Activated CD8-positive, alpha-beta T cell treated with anti-CD3 and anti-CD28 coated beads for 36 hours (primary cell): Measurements from ENCODE around the gene CAPSL. TPM values are rescaled to one million over a fixed set of nuclear protein-coding genes. Genes with fewer than 3 reads are reported as not detected.
"Not testable (repeated sequence)": the region's sequence is repeated elsewhere in the genome, so short reads cannot be mapped to it uniquely, and the experiment has no call there.

Experiments used
- ATAC-seq: fragments of 200-7000 bp; cut with Tn5 transposase; one replicate; pipeline ENCODE4 v1.10.0; 2021; ENCODE audit warnings: mild to moderate bottlenecking, moderate library complexity
- CTCF ChIA-PET: fragments of 350-600 bp; sonication (Branson Sonifier 250); formaldehyde crosslinking; loops from one replicate; lab custom pipeline; 2021; ENCODE audit warnings: antibody characterized with exemption; lab: Charles Lee
- POLR2A ChIA-PET: fragments of 350-600 bp; sonication (Branson Sonifier 250); formaldehyde crosslinking; loops from one replicate; lab custom pipeline; 2021; ENCODE audit warnings: antibody characterized with exemption; lab: Charles Lee
- DNase-seq: peaks from one replicate; pipeline ENCODE4 v3.0.0-alpha.2; 2020
- H3K27ac Mint-ChIP-seq: one replicate; pipeline ENCODE4 v1.8.0; 2021; ENCODE audit warnings: mild to moderate bottlenecking, mixed read lengths
- H3K27me3 Mint-ChIP-seq: one replicate; pipeline ENCODE4 v1.8.0; 2021; ENCODE audit warnings: mixed read lengths
- H3K36me3 Mint-ChIP-seq: one replicate; pipeline ENCODE4 v1.8.0; 2021; ENCODE audit warnings: low read depth, mixed read lengths
- H3K4me1 Mint-ChIP-seq: one replicate; pipeline ENCODE4 v1.8.0; 2021; ENCODE audit warnings: low read depth, mixed read lengths
- H3K4me3 Mint-ChIP-seq: one replicate; pipeline ENCODE4 v1.8.0; 2021; ENCODE audit warnings: mild to moderate bottlenecking, moderate library complexity, mixed read lengths
- H3K9me3 Mint-ChIP-seq: one replicate; pipeline ENCODE4 v1.8.0; 2021; ENCODE audit warnings: mixed read lengths
- intact Hi-C: fragments of 100-400 bp; cut with micrococcal nuclease; formaldehyde crosslinking; loops from one replicate; pipeline ENCODE4 v1.10.0; 2022
- total RNA-seq, 2 experiments: library from RNA; stranded (reverse); gene quantifications; one replicate each; pipeline ENCODE4 v1.2.3, GENCODE V29; 2021
- TF ChIP-seq, protein P1 (sequence below): fragments of 200-600 bp; IDR thresholded peaks from one replicate; pipeline ENCODE4 v1.8.0; 2022; ENCODE audit warnings: antibody characterized with exemption, mild to moderate bottlenecking

CAPSL gene
- total RNA-seq = under 1 TPM; 0.43 to 0.56 TPM

DNA sequence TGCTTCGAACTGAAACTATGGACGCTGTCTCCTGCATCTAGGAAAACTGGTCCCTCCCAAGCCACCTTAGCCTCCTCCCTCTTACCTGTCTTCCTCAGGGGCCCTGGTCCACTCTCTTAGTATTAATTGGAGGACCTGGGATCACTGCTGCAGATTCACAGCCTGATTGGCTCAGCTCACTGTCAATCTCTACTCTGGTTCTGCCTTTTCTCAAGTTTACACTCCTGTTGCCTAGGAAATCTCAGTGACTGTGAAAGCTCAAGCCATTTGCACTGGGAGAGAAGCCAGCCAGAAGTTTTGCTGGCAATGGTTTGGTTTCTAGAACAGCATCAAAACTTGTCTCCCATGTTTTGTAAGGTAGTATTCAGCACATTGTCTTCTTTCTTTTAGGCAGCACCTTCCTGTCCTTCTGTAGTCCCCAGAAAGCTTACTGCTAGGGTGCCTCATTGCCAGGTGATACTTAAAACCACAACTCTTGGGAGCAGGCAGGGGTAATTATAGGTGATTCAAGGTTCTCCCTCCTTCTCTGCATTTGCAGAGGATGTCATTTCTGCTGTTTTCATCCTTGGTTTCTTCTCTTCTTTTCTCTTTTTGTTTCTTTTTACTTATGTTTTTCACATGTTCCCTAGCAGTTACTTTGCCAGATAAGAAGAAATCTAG is at the start of gene CAPSL:
CAPSL (minus strand) TSS at position 55 of the 660 bp plus-strand sequence. CDS start 17,502 bp downstream, outside the sequence.
- no peaks in the 10 kb centered on the region for H3K9me3 Mint-ChIP-seq
- H3K27me3 Mint-ChIP-seq = peaks cover 8% of the 10 kb centered on the region
- ATAC-seq (no peak), DNase-seq (no peak)
- no peak within 1 kb of the TSS for H3K4me3 Mint-ChIP-seq
- no peak within 1 kb of the TSS for H3K27ac Mint-ChIP-seq
- intact Hi-C loops = no loop called here
- TF ChIP-seq, protein P1, sequence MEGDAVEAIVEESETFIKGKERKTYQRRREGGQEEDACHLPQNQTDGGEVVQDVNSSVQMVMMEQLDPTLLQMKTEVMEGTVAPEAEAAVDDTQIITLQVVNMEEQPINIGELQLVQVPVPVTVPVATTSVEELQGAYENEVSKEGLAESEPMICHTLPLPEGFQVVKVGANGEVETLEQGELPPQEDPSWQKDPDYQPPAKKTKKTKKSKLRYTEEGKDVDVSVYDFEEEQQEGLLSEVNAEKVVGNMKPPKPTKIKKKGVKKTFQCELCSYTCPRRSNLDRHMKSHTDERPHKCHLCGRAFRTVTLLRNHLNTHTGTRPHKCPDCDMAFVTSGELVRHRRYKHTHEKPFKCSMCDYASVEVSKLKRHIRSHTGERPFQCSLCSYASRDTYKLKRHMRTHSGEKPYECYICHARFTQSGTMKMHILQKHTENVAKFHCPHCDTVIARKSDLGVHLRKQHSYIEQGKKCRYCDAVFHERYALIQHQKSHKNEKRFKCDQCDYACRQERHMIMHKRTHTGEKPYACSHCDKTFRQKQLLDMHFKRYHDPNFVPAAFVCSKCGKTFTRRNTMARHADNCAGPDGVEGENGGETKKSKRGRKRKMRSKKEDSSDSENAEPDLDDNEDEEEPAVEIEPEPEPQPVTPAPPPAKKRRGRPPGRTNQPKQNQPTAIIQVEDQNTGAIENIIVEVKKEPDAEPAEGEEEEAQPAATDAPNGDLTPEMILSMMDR = no peak
- no peaks in the 10 kb centered on the region for H3K4me1 Mint-ChIP-seq
- H3K36me3 Mint-ChIP-seq = no peaks in the 10 kb centered on the region
- ChIA-PET POLR2A (no interaction called here), CTCF (interaction anchor here (1.5 kb wide), 1 partner anchor 12 kb away, joined by 7 read pairs; no protein-coding TSS in a partner anchor)

DNA sequence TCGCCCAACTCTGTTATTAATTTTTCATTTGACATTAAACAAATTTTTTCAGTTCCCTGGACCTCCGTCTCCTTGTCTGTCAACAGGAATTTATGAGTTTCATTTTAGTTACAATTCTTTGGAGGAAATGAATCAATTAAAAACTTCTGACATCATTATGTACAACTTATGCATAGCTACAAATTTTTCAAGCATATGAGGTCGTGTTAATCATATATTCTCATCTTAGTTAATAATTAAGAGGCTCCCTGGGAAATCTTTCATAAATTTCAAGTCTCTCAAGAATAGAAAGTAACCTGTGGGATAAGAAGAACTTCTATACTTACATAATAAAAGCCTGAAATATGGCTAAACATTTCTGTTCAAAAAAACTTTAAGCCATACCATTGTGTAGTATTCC is 49.4 kb upstream of the CAPSL start:
- Mint-ChIP-seq H3K36me3 (no peaks in the 10 kb centered on the region), H3K27me3 (peaks cover 13% of the 10 kb centered on the region), H3K27ac (no peak overlapping the region), H3K9me3 (peaks cover under 1% of the 10 kb centered on the region), H3K4me3 (no peak overlapping the region), H3K4me1 (no peaks in the 10 kb centered on the region)
- POLR2A ChIA-PET = no interaction called here
- DNase-seq (no peak), ATAC-seq (no peak)
- intact Hi-C loops = no loop called here
- CTCF ChIA-PET = interaction anchor here (1.2 to 1.5 kb wide), 2 partner anchors 11 to 24 kb away, joined by 3 to 4 read pairs; no protein-coding TSS in a partner anchor
- TF ChIP-seq, protein P1 = no peak

DNA sequence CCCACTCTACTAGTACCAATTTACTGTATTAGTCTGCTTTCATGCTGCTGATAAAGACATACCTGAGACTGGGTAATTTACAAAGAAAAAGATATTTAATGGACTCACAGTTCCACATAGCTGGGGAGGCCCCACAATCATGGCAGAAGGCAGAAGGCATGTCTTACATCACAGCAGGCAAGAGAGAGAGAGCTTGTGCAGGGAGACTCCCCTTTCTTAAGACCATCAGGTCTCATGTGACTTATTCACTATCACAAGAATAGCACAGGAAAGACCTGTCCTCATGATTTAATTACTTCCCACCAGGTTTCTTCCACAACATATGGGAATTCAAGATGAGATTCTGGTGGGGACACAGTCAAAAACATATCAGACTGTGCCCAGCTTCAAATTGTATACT is 41.3 kb upstream of the CAPSL start:
- Mint-ChIP-seq H3K4me1 (no peaks in the 10 kb centered on the region), H3K4me3 (no peak overlapping the region), H3K27me3 (no peaks in the 10 kb centered on the region), H3K9me3 (peaks cover 21% of the 10 kb centered on the region), H3K27ac (no peak overlapping the region), H3K36me3 (no peaks in the 10 kb centered on the region)
- ChIA-PET POLR2A (no interaction called here), CTCF (interaction anchor here (1.6 kb wide), 1 partner anchor 10 kb away, joined by 3 read pairs; no protein-coding TSS in a partner anchor)
- ATAC-seq = no peak
- TF ChIP-seq, protein P1 = no peak
- DNase-seq = no peak
- intact Hi-C loops = no loop called here

DNA sequence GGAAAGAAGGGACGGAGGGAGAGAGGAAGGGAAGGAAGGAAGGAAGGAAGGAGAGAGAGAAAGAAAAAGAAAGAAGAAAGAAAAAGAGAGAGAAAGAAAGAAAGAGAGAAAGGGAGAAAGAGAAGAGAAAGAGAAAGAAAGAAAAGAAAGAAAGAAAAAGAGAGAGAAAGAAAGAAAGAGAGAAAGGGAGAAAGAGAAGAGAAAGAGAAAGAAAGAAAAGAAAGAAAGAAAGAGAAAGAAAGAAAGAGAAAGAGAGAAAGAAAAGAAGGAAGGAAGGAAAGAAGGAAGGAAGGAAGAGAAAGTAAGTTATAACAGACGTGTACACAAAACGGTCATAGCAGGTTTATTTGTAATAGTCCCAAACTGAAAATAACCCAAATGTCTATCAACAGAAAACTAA is 38.4 kb upstream of the CAPSL start:
- H3K36me3 Mint-ChIP-seq, ATAC-seq, DNase-seq, H3K27ac Mint-ChIP-seq, H3K4me1 Mint-ChIP-seq, POLR2A ChIA-PET, H3K4me3 Mint-ChIP-seq, H3K27me3 Mint-ChIP-seq, intact Hi-C loops: not testable (repeated sequence)
- H3K9me3 Mint-ChIP-seq = peaks cover 14% of the 10 kb centered on the region
- TF ChIP-seq, protein P1 = peak; percentile 35
- CTCF ChIA-PET = interaction anchor here (0.9 kb wide), 1 partner anchor 10 kb away, joined by 3 read pairs; no protein-coding TSS in a partner anchor

DNA sequence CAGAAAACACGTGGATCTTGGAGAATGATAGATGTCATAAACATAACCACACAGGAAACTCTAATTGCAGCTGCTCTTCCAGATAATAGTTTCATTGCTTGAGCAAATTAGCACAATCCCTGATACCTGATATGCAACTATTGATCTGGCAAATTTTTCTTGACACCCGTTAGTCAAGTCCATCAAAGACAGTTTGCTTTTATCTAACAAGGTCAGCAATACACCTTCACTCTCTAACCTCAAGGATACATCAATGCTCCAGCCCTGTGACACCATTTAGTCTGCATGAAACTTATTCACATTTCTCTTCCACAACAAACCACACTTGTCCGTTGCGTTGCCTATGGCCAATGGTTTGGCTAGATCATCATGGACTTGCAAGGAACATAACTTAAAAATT is 36.1 kb upstream of the CAPSL start:
- no peak for ATAC-seq
- ChIA-PET CTCF (interaction anchor here (1.9 kb wide), 1 partner anchor 11 kb away, joined by 5 read pairs; no protein-coding TSS in a partner anchor), POLR2A (no interaction called here)

More for the DNA sequence above, 36.1 kb upstream of the CAPSL start:
- no peak for DNase-seq
- intact Hi-C loops = no loop called here
- no peaks in the 10 kb centered on the region for H3K4me1 Mint-ChIP-seq
- H3K9me3 Mint-ChIP-seq = peaks cover 6% of the 10 kb centered on the region
- no peak overlapping the region for H3K27ac Mint-ChIP-seq
- H3K27me3 Mint-ChIP-seq = peaks cover 5% of the 10 kb centered on the region
- no peak overlapping the region for H3K4me3 Mint-ChIP-seq
- H3K36me3 Mint-ChIP-seq = no peaks in the 10 kb centered on the region
- TF ChIP-seq, protein P1 = no peak
